HG03135 (cell line): ENCODE data around the gene ATP5PO.
"Not testable (repeated sequence)": the region's sequence is repeated elsewhere in the genome, so short reads cannot be mapped to it uniquely, and the experiment has no call there.

Experiments
- ATAC-seq: cut with Tn5 transposase; IDR thresholded peaks from one replicate; pipeline ENCODE4 v1.9.1; 2021; ENCODE audit warnings: mild to moderate bottlenecking, moderate library complexity; ENCODE audit not compliant: unreplicated experiment

The ATP5PO gene

GRCh38 chr21:33942426-33942825, 26.8 kb upstream of the ATP5PO start:
- no peak for ATAC-seq

GRCh38 chr21:33940881-33941245, 25.3 kb upstream of the ATP5PO start:
- no peak for ATAC-seq

GRCh38 chr21:33940164-33940880, 24.7 kb upstream of the ATP5PO start:
- no peak for ATAC-seq

- ATAC-seq, result no peak
Observed at GRCh38 chr21:33939226-33939625, 23.6 kb upstream of the ATP5PO start.

GRCh38 chr21:33938381-33938780, 22.8 kb upstream of the ATP5PO start:
- ATAC-seq, result no peak

GRCh38 chr21:33937931-33938339, 22.3 kb upstream of the ATP5PO start:
- ATAC-seq, result no peak

- no peak for ATAC-seq
Observed at GRCh38 chr21:33937146-33937545, 21.5 kb upstream of the ATP5PO start.

- ATAC-seq, result no peak
Observed at GRCh38 chr21:33936301-33937038, 20.9 kb upstream of the ATP5PO start.

- ATAC-seq, result no peak
Observed at GRCh38 chr21:33932731-33933130, 17.1 kb upstream of the ATP5PO start.

GRCh38 chr21:33931799-33932390, 16.3 kb upstream of the ATP5PO start:
- ATAC-seq, result no peak

GRCh38 chr21:33931052-33931798, 15.6 kb upstream of the ATP5PO start:
- ATAC-seq, result not testable (repeated sequence)

GRCh38 chr21:33926248-33926647, 10.6 kb upstream of the ATP5PO start:
- ATAC-seq, result not testable (repeated sequence)

GRCh38 chr21:33924766-33925100, 9.1 kb upstream of the ATP5PO start:
- no peak for ATAC-seq

GRCh38 chr21:33924079-33924765, 8.6 kb upstream of the ATP5PO start:
- no peak for ATAC-seq

- ATAC-seq, result no peak
Observed at GRCh38 chr21:33917421-33917820, 1.8 kb upstream of the ATP5PO start.

GRCh38 chr21:33916200-33916567, 580 bp upstream of the ATP5PO start:
- peak; percentile 20 for ATAC-seq

- ATAC-seq, result no peak
Observed at GRCh38 chr21:33914188-33914587, 1.4 kb downstream of the ATP5PO start.

GRCh38 chr21:33909756-33910155, 5.8 kb downstream of the ATP5PO start:
- no peak for ATAC-seq

GRCh38 chr21:33908760-33909159, 6.8 kb downstream of the ATP5PO start:
- no peak for ATAC-seq

GRCh38 chr21:33904041-33904440, 11.6 kb downstream of the ATP5PO start:
- no peak for ATAC-seq

- no peak for ATAC-seq
Observed at GRCh38 chr21:33902349-33902748, 13.3 kb downstream of the ATP5PO start.
